HK-2 (cell line): ENCODE measurements around the gene SULT1E1.

Source experiments
- DNase-seq: peaks from one replicate; pipeline ENCODE4 v3.0.0-alpha.2; 2018; ENCODE audit not compliant: unreplicated experiment

Gene SULT1E1

DNA sequence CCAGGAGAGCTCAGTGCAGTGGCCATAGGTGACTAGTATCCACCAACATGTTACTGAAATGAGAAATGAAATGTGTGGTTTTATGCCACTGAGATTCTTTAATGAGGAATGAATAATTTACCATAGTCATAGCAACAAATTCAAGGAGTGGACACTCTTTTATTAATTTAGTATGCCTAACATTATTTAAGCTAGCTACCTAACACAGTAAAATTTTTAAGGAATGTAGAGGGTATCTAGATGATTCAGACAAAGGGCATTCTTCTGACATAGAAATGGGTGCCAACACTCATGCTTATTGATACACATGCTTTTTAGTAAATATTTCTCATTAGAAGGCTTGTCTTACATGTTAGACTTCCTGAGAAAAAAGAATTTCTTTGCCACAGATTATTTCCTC is 66.2 kb downstream of the SULT1E1 start:
- DNase-seq, result no peak
